Trophoblast cell (in vitro differentiated cells and primary cell): ENCODE measurements around the gene SH2D1A.

Experiments
- DNase-seq, 2 donors: peaks; one replicate each; pipeline ENCODE4 v3.0.0-alpha.2; 2016
- H2AFZ ChIP-seq: 2 replicates; pipeline ENCODE4 v1.6.1; 2013; ENCODE audit warnings: low read length, moderate library complexity, mild to moderate bottlenecking; ENCODE audit not compliant: insufficient read depth, poor library complexity
- H2AK5ac ChIP-seq: 2 replicates; pipeline ENCODE4 v1.6.1; 2013; ENCODE audit warnings: mild to moderate bottlenecking, low read length
- H2BK120ac ChIP-seq: 2 replicates; pipeline ENCODE4 v1.6.1; 2013; ENCODE audit warnings: low read length, mild to moderate bottlenecking, moderate library complexity; ENCODE audit not compliant: insufficient read depth, poor library complexity
- H2BK12ac ChIP-seq: 2 replicates; pipeline ENCODE4 v1.6.1; 2013; ENCODE audit warnings: mild to moderate bottlenecking, low read length, moderate library complexity
- H2BK5ac ChIP-seq: 2 replicates; pipeline ENCODE4 v1.6.1; 2013; ENCODE audit warnings: low read length, low read depth, moderate library complexity, mild to moderate bottlenecking; ENCODE audit not compliant: poor library complexity
- H3K14ac ChIP-seq: 2 replicates; pipeline ENCODE4 v1.6.1; 2013; ENCODE audit warnings: mild to moderate bottlenecking, low read length
- H3K18ac ChIP-seq: 2 replicates; pipeline ENCODE4 v1.6.1; 2013; ENCODE audit warnings: mild to moderate bottlenecking, low read length
- H3K23ac ChIP-seq: 2 replicates; pipeline ENCODE4 v1.6.1; 2013; ENCODE audit warnings: low read length
- H3K27ac ChIP-seq: 2 replicates; pipeline ENCODE4 v1.5.1; 2013; ENCODE audit warnings: low read depth, mild to moderate bottlenecking, inconsistent platforms, low read length, moderate library complexity
- H3K27me3 ChIP-seq: 2 replicates; pipeline ENCODE4 v1.6.1; 2013; ENCODE audit warnings: inconsistent platforms, mild to moderate bottlenecking, low read length, moderate library complexity; ENCODE audit not compliant: insufficient read depth
- H3K36me3 ChIP-seq, 2 experiments: 1 replicate in 1 of 2; 2 replicates in 1 of 2; pipeline ENCODE4 v1.6.1; 2013; ENCODE audit warnings: low read length in 2 of 2, mild to moderate bottlenecking in 2 of 2, moderate library complexity in 1 of 2; ENCODE audit not compliant: insufficient read depth in 2 of 2, control insufficient read depth in 1 of 2
- H3K4ac ChIP-seq: 2 replicates; pipeline ENCODE4 v1.6.1; 2013; ENCODE audit warnings: low read depth, mild to moderate bottlenecking, low read length, moderate library complexity
- H3K4me1 ChIP-seq, 2 experiments: 1 replicate in 1 of 2; 2 replicates in 1 of 2; pipeline ENCODE4 v1.6.1; 2013; ENCODE audit warnings: low read length in 2 of 2, mild to moderate bottlenecking in 2 of 2, moderate library complexity in 1 of 2; ENCODE audit not compliant: insufficient read depth in 2 of 2, control insufficient read depth in 1 of 2
- H3K4me2 ChIP-seq: 2 replicates; pipeline ENCODE4 v1.6.1; 2013; ENCODE audit warnings: inconsistent platforms, mild to moderate bottlenecking, low read length, moderate library complexity
- H3K4me3 ChIP-seq: 2 replicates; pipeline ENCODE4 v1.5.1; 2013; ENCODE audit warnings: mild to moderate bottlenecking, low read depth, low read length, inconsistent platforms
- H3K79me1 ChIP-seq: one replicate; pipeline ENCODE4 v1.6.1; 2013; ENCODE audit warnings: low read length
- H3K79me2 ChIP-seq: 2 replicates; pipeline ENCODE4 v1.6.1; 2013; ENCODE audit warnings: low read length, mild to moderate bottlenecking; ENCODE audit not compliant: control insufficient read depth, insufficient read depth, poor library complexity
- H3K9ac ChIP-seq: 2 replicates; pipeline ENCODE4 v1.6.1; 2013; ENCODE audit warnings: mild to moderate bottlenecking, low read length
- H3K9me3 ChIP-seq: 2 replicates; pipeline ENCODE4 v1.6.1; 2013; ENCODE audit warnings: low read depth, mild to moderate bottlenecking, control low read depth, inconsistent platforms, low read length; ENCODE audit not compliant: insufficient read depth
- H4K12ac ChIP-seq: 2 replicates; pipeline ENCODE4 v1.6.1; 2013; ENCODE audit warnings: low read depth, mild to moderate bottlenecking, low read length, moderate library complexity
- H4K8ac ChIP-seq: 2 replicates; pipeline ENCODE4 v1.6.1; 2013; ENCODE audit warnings: low read depth, mild to moderate bottlenecking, low read length, moderate library complexity
- H4K91ac ChIP-seq: one replicate; pipeline ENCODE4 v1.6.1; 2013; ENCODE audit warnings: low read depth, mild to moderate bottlenecking, low read length, moderate library complexity
- WGBS: extraction: QIAGEN DNeasy Blood & Tissue Kit; methylation state at CpG from one replicate; pipeline ENCODE4 v1.1.7; 2013; ENCODE audit warnings: missing lambda C conversion rate; ENCODE audit not compliant: insufficient read length, insufficient coverage; ENCODE audit errors: extremely low coverage; 5-methylcytosine and 5-hydroxymethylcytosine counted together

SH2D1A gene

GRCh38 chrX:124386401-124386800, 40.0 kb downstream of the SH2D1A start:
- H2AK5ac ChIP-seq = no peak overlapping the region
- no peak overlapping the region for H3K4me2 ChIP-seq
- H3K27ac ChIP-seq = no peak overlapping the region
- no peak overlapping the region for H4K12ac ChIP-seq
- no peaks in the 10 kb centered on the region for H3K36me3 ChIP-seq
- no peaks in the 10 kb centered on the region for H3K9me3 ChIP-seq
- DNase-seq = no peak
- no peak overlapping the region for H2BK120ac ChIP-seq
- no peak overlapping the region for H2BK12ac ChIP-seq
- no peaks in the 10 kb centered on the region for H3K79me2 ChIP-seq
- no peaks in the 10 kb centered on the region for H3K4me1 ChIP-seq
- H3K4ac ChIP-seq = no peak overlapping the region
- no peak overlapping the region for H4K8ac ChIP-seq
- no peak overlapping the region for H3K18ac ChIP-seq
- H2AFZ ChIP-seq = no peak overlapping the region
- no peak overlapping the region for H3K14ac ChIP-seq
- no peaks in the 10 kb centered on the region for H3K79me1 ChIP-seq
- no peak overlapping the region for H4K91ac ChIP-seq
- H3K9ac ChIP-seq = no peak overlapping the region
- H3K27me3 ChIP-seq = no peaks in the 10 kb centered on the region
- H2BK5ac ChIP-seq = no peak overlapping the region
- H3K4me3 ChIP-seq = no peak overlapping the region
- H3K23ac ChIP-seq = no peak overlapping the region
- no CpG with 5 or more reads among the region's 6 CpGs for WGBS

GRCh38 chrX:124388562-124388961, 42.2 kb downstream of the SH2D1A start:
- no peak overlapping the region for H3K18ac ChIP-seq
- no peak overlapping the region for H4K91ac ChIP-seq
- H3K27ac ChIP-seq = no peak overlapping the region
- H3K23ac ChIP-seq = no peak overlapping the region
- no peak overlapping the region for H3K14ac ChIP-seq
- H3K4me3 ChIP-seq = no peak overlapping the region
- no peaks in the 10 kb centered on the region for H3K79me2 ChIP-seq
- no peak overlapping the region for H3K9ac ChIP-seq
- WGBS = no CpG with 5 or more reads among the region's 2 CpGs
- H3K36me3 ChIP-seq = no peaks in the 10 kb centered on the region
- no peak overlapping the region for H2AFZ ChIP-seq
- no peaks in the 10 kb centered on the region for H3K9me3 ChIP-seq
- no peak overlapping the region for H3K4me2 ChIP-seq
- no peaks in the 10 kb centered on the region for H3K79me1 ChIP-seq
- no peak overlapping the region for H2BK12ac ChIP-seq
- H4K8ac ChIP-seq = no peak overlapping the region
- peak in 1 of 2 donors; percentile 68 for DNase-seq
- no peaks in the 10 kb centered on the region for H3K4me1 ChIP-seq
- no peak overlapping the region for H3K4ac ChIP-seq
- no peak overlapping the region for H2BK5ac ChIP-seq
- H4K12ac ChIP-seq = no peak overlapping the region
- no peak overlapping the region for H2AK5ac ChIP-seq
- no peaks in the 10 kb centered on the region for H3K27me3 ChIP-seq
- H2BK120ac ChIP-seq = no peak overlapping the region

- Histone ChIP-seq H4K8ac (no peak overlapping the region), H3K4me2 (no peak overlapping the region), H2AK5ac (no peak overlapping the region), H3K79me2 (no peaks in the 10 kb centered on the region), H4K91ac (no peak overlapping the region), H2BK12ac (no peak overlapping the region), H3K36me3 (no peaks in the 10 kb centered on the region), H3K79me1 (no peaks in the 10 kb centered on the region), H3K27ac (no peak overlapping the region), H3K14ac (no peak overlapping the region), H2BK5ac (no peak overlapping the region), H3K9me3 (no peaks in the 10 kb centered on the region), H4K12ac (no peak overlapping the region), H3K9ac (no peak overlapping the region), H3K18ac (no peak overlapping the region), H3K4me1 (no peaks in the 10 kb centered on the region), H3K4me3 (no peak overlapping the region), H3K4ac (no peak overlapping the region), H2BK120ac (no peak overlapping the region), H2AFZ (no peak overlapping the region), H3K27me3 (no peaks in the 10 kb centered on the region), H3K23ac (no peak overlapping the region)
- WGBS = no CpG with 5 or more reads among the region's 3 CpGs
- DNase-seq = no peak
These were observed 46.4 kb downstream of the SH2D1A start for GRCh38 chrX:124392794-124393193.

- no peak overlapping the region for H3K18ac ChIP-seq
- no peak overlapping the region for H4K91ac ChIP-seq
- no peaks in the 10 kb centered on the region for H3K4me1 ChIP-seq
- no peaks in the 10 kb centered on the region for H3K27me3 ChIP-seq
- H3K79me1 ChIP-seq = no peaks in the 10 kb centered on the region
- no peak overlapping the region for H2BK12ac ChIP-seq
- no peaks in the 10 kb centered on the region for H3K79me2 ChIP-seq
- no peak overlapping the region for H3K14ac ChIP-seq
- no peak overlapping the region for H3K23ac ChIP-seq
- H3K4ac ChIP-seq = no peak overlapping the region
- no peak overlapping the region for H3K27ac ChIP-seq
- no peak overlapping the region for H3K4me2 ChIP-seq
- H3K4me3 ChIP-seq = no peak overlapping the region
- H3K36me3 ChIP-seq = no peaks in the 10 kb centered on the region
- no peak for DNase-seq
- H3K9me3 ChIP-seq = no peaks in the 10 kb centered on the region
- no CpG with 5 or more reads among the region's 1 CpG for whole genome bisulfite sequencing
- H4K8ac ChIP-seq = no peak overlapping the region
- H2BK120ac ChIP-seq = no peak overlapping the region
- no peak overlapping the region for H3K9ac ChIP-seq
- H2AFZ ChIP-seq = no peak overlapping the region
- H2AK5ac ChIP-seq = no peak overlapping the region
- no peak overlapping the region for H2BK5ac ChIP-seq
- no peak overlapping the region for H4K12ac ChIP-seq
These were observed 46.9 kb downstream of the SH2D1A start for GRCh38 chrX:124393238-124393637.
